ENCODE data around the gene FRAS1.
"Not testable (repeated sequence)": the region's sequence is repeated elsewhere in the genome, so short reads cannot be mapped to it uniquely, and the experiment has no call there.

Gene FRAS1

DNA sequence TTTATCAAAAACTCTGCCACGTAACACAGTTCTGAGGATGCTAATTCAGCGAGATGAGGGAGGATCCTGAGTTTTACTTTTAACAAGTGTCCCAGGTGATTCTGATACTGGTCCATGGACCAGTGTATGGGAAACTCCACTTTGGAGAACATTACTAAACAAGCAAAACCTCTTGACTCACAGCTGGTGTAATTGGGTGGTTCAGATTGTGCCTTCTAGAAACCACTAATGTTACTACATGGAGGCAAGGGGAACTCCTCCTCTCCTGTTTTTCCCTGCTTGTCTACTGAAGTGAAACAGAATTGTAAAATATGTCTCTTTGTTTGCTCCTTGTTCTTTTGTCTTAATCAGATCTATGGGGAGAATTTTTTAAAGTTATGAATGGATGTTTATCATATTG is 62.6 kb downstream of the FRAS1 start:
- Histone ChIP-seq H3K4me3 (ENCODE audit: low read length in 2 of 2) (no peak overlapping the region), H3K27me3 (ENCODE audit: control insufficient read depth in 1 of 2, insufficient read depth in 2 of 2, low read length in 2 of 2) (no peaks in the 10 kb centered on the region), H3K9me3 (ENCODE audit: control insufficient read depth in 2 of 2, low read length in 2 of 2) (no peaks in the 10 kb centered on the region), H3K27ac (ENCODE audit: low read length) (no peak overlapping the region), H3K36me3 (ENCODE audit: control insufficient read depth in 2 of 2, insufficient read depth in 2 of 2, low read length in 2 of 2) (no peaks in the 10 kb centered on the region), H3K4me1 (ENCODE audit: control insufficient read depth, insufficient read depth, low read length) (no peaks in the 10 kb centered on the region), H3K9ac (ENCODE audit: low read length in 2 of 2) (no peak overlapping the region)

GRCh38 chr4:78120144-78120880 is 63.2 kb downstream of the FRAS1 start:
- no peak overlapping the region for H3K4me3 ChIP-seq (ENCODE audit: low read length in 2 of 2)
- no peaks in the 10 kb centered on the region for H3K27me3 ChIP-seq (ENCODE audit: control insufficient read depth in 1 of 2, insufficient read depth in 2 of 2, low read length in 2 of 2)
- H3K27ac ChIP-seq (ENCODE audit: low read length), result no peak overlapping the region
- no peak overlapping the region for H3K9ac ChIP-seq (ENCODE audit: low read length in 2 of 2)
- no peaks in the 10 kb centered on the region for H3K4me1 ChIP-seq (ENCODE audit: control insufficient read depth, insufficient read depth, low read length)
- H3K9me3 ChIP-seq (ENCODE audit: control insufficient read depth in 2 of 2, low read length in 2 of 2), result no peaks in the 10 kb centered on the region
- no peaks in the 10 kb centered on the region for H3K36me3 ChIP-seq (ENCODE audit: control insufficient read depth in 2 of 2, insufficient read depth in 2 of 2, low read length in 2 of 2)

GRCh38 chr4:78121338-78121904 is 64.3 kb downstream of the FRAS1 start:
- H3K9ac ChIP-seq (ENCODE audit: low read length in 2 of 2), result no peak overlapping the region
- H3K27ac ChIP-seq (ENCODE audit: low read length), result no peak overlapping the region
- H3K27me3 ChIP-seq (ENCODE audit: control insufficient read depth in 1 of 2, insufficient read depth in 2 of 2, low read length in 2 of 2), result no peaks in the 10 kb centered on the region
- H3K36me3 ChIP-seq (ENCODE audit: control insufficient read depth in 2 of 2, insufficient read depth in 2 of 2, low read length in 2 of 2), result no peaks in the 10 kb centered on the region
- H3K4me3 ChIP-seq (ENCODE audit: low read length in 2 of 2), result no peak overlapping the region
- H3K9me3 ChIP-seq (ENCODE audit: control insufficient read depth in 2 of 2, low read length in 2 of 2), result no peaks in the 10 kb centered on the region
- H3K4me1 ChIP-seq (ENCODE audit: control insufficient read depth, insufficient read depth, low read length), result no peaks in the 10 kb centered on the region

DNA sequence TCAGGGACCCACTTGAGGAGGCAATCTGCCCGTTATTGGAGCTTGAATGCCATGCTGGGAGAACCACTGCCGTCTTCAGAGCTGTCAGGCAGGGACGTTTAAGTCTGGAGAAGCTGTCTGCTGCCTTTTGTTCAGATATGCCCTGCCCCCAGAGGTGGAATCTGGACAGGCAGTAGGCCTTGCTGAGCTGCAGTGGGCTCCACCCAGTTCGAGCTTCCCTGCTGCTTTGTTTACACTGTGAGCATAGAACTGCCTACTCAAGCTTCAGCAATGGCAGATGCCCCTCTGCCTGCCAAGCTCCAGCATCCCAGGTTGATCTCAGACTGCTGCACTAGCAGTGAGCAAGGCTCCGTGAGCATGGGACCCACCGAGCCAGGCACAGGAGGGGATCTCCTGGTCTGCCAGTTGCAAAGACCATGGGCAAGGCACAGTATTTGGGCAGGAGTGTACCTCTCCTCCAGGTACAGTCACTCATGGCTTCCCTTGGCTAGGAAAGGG is 68.8 kb downstream of the FRAS1 start:
- H3K36me3 ChIP-seq (ENCODE audit: control insufficient read depth in 2 of 2, insufficient read depth in 2 of 2, low read length in 2 of 2); H3K27me3 ChIP-seq (ENCODE audit: control insufficient read depth in 1 of 2, insufficient read depth in 2 of 2, low read length in 2 of 2); H3K9me3 ChIP-seq (ENCODE audit: control insufficient read depth in 2 of 2, low read length in 2 of 2); H3K27ac ChIP-seq (ENCODE audit: low read length); H3K4me3 ChIP-seq (ENCODE audit: low read length in 2 of 2); H3K9ac ChIP-seq (ENCODE audit: low read length in 2 of 2); H3K4me1 ChIP-seq (ENCODE audit: control insufficient read depth, insufficient read depth, low read length): not testable (repeated sequence)

DNA sequence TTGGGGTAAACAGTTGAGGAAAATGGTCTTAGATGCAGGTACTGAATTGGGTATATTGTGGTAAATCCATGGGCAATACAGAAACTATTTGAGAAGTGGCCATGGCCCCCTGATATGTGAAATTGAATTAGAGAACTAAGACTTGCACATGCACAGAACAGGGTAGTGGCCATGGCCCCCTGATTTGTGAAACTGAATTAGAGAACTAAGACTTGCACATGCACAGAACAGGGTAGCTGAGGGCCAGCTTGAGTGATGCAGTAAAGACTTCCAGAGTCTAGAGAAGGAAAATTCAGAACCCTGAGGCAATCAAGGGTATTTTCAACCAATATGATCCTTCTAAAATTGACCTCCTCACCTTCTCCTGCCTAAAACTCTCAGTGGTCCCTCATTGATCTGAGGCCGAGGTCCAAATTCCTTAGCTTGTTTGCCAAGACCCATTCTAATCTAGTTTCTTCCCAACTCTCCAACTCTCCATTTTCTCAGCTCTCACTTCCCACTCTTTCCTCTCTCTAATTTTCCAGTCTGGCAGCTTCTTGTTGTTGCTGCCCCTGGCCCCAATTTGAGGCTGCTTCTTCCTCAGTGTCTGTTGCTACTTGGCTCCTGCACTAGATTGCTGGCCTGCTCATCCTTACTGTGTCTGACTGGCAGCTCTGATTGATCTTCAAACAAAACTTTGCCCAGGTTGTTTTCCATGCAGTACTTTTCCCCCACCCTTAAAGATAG is 72.4 kb downstream of the FRAS1 start:
- H3K36me3 ChIP-seq (ENCODE audit: control insufficient read depth in 2 of 2, insufficient read depth in 2 of 2, low read length in 2 of 2), result no peaks in the 10 kb centered on the region

DNA sequence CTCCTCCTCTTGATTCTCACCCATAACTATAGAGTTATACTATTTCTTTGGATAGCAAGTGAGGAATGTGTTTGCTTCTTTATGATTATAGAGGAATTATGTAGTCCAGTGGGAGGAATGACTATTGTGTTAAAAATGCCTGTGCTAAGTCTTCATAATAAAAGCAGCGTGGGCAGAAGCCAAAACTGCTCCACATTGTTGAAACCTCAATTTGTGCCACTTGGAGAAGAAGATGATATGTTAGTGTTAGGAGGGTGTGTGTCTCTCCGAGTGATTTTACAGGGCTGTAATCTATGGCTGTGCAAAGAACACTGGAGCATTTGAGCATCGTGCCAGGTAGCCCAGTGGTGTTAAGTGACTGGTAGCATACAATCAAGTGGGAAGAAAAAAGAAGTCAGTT is 74.3 kb downstream of the FRAS1 start:
- H3K4me3 ChIP-seq (ENCODE audit: low read length in 2 of 2), result no peak overlapping the region
- no peaks in the 10 kb centered on the region for H3K27me3 ChIP-seq (ENCODE audit: control insufficient read depth in 1 of 2, insufficient read depth in 2 of 2, low read length in 2 of 2)
- no peaks in the 10 kb centered on the region for H3K36me3 ChIP-seq (ENCODE audit: control insufficient read depth in 2 of 2, insufficient read depth in 2 of 2, low read length in 2 of 2)
- no peak overlapping the region for H3K9ac ChIP-seq (ENCODE audit: low read length in 2 of 2)
- no peaks in the 10 kb centered on the region for H3K4me1 ChIP-seq (ENCODE audit: control insufficient read depth, insufficient read depth, low read length)
- H3K27ac ChIP-seq (ENCODE audit: low read length), result no peak overlapping the region
- H3K9me3 ChIP-seq (ENCODE audit: control insufficient read depth in 2 of 2, low read length in 2 of 2), result no peaks in the 10 kb centered on the region

More for the DNA sequence above, 72.4 kb downstream of the FRAS1 start:
- H3K27ac ChIP-seq (ENCODE audit: low read length), result no peak overlapping the region
- H3K4me1 ChIP-seq (ENCODE audit: control insufficient read depth, insufficient read depth, low read length), result no peaks in the 10 kb centered on the region
- H3K9ac ChIP-seq (ENCODE audit: low read length in 2 of 2), result no peak overlapping the region
- no peaks in the 10 kb centered on the region for H3K9me3 ChIP-seq (ENCODE audit: control insufficient read depth in 2 of 2, low read length in 2 of 2)
- no peak overlapping the region for H3K4me3 ChIP-seq (ENCODE audit: low read length in 2 of 2)
- no peaks in the 10 kb centered on the region for H3K27me3 ChIP-seq (ENCODE audit: control insufficient read depth in 1 of 2, insufficient read depth in 2 of 2, low read length in 2 of 2)

DNA sequence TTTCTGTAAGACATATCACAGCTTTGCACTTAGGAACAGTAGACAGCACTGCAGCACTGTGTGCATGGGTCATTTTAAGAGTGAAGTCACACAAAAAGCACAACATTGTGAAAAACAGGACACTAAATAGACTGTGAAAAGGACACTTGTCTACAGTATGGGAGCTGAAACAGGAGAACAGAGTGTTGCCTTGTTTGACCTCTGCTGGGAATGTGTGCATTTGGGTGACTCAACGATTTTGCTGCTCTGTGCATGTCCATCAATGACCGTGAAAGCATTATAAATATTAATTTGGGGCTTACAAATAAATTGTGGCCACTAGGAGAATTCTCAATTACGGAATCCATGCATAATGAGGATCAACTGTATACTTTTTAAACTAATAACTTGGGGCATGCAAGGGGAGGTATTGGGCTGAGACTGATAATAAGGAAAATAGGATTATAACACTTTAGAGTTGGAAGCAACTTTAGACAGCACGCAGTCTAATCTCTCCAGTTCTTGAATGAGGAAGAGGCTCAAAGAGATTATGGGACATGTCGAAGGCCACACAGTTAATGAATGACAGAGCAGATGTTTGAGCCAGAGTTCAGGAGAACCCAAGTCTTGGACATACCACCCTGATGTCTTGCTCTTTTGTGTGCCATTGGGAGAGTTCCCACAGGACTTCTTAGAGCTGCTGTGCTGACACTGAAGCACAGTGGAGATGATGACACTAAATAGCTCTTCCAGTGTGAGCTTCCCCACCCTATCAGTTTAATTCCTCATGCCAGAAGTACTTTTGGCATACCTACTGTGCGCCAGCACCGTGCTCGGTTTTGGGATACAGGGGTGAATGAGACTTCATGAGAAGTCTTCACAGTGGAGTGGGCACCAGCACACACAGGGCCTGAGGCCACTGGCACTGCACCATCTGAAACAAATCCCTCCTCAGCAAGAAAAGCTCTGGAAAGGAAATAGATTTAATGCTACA is 79.3 kb downstream of the FRAS1 start:
- no peak overlapping the region for H3K4me3 ChIP-seq (ENCODE audit: low read length in 2 of 2)
- H3K4me1 ChIP-seq (ENCODE audit: control insufficient read depth, insufficient read depth, low read length), result no peaks in the 10 kb centered on the region
- H3K36me3 ChIP-seq (ENCODE audit: control insufficient read depth in 2 of 2, insufficient read depth in 2 of 2, low read length in 2 of 2), result no peaks in the 10 kb centered on the region
- no peak overlapping the region for H3K27ac ChIP-seq (ENCODE audit: low read length)
- no peaks in the 10 kb centered on the region for H3K27me3 ChIP-seq (ENCODE audit: control insufficient read depth in 1 of 2, insufficient read depth in 2 of 2, low read length in 2 of 2)
- no peaks in the 10 kb centered on the region for H3K9me3 ChIP-seq (ENCODE audit: control insufficient read depth in 2 of 2, low read length in 2 of 2)
- H3K9ac ChIP-seq (ENCODE audit: low read length in 2 of 2), result no peak overlapping the region

DNA sequence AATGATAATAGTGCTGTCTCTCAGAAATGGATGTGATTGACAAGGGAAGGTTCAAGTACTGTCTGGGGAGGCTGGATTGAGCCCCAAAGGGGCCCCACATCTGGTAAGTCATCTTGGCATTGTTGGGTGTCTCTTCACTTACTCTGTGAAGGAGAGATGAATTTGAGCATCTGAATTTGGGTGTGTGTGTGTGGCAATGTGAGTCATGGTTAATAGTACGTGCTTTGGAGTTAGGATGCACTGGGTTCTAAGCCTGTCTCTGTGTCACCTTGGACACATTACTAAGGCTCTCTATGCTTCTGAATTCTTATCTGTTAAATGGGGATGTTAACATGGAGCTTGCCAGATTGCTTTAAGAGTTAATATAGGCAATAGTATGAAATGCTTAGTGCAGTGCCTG is 80.4 kb downstream of the FRAS1 start:
- no peaks in the 10 kb centered on the region for H3K9me3 ChIP-seq (ENCODE audit: control insufficient read depth in 2 of 2, low read length in 2 of 2)
- H3K4me1 ChIP-seq (ENCODE audit: control insufficient read depth, insufficient read depth, low read length), result no peaks in the 10 kb centered on the region
- H3K36me3 ChIP-seq (ENCODE audit: control insufficient read depth in 2 of 2, insufficient read depth in 2 of 2, low read length in 2 of 2), result no peaks in the 10 kb centered on the region
- no peak overlapping the region for H3K27ac ChIP-seq (ENCODE audit: low read length)
- no peak overlapping the region for H3K9ac ChIP-seq (ENCODE audit: low read length in 2 of 2)
- no peaks in the 10 kb centered on the region for H3K27me3 ChIP-seq (ENCODE audit: control insufficient read depth in 1 of 2, insufficient read depth in 2 of 2, low read length in 2 of 2)
- H3K4me3 ChIP-seq (ENCODE audit: low read length in 2 of 2), result no peak overlapping the region

DNA sequence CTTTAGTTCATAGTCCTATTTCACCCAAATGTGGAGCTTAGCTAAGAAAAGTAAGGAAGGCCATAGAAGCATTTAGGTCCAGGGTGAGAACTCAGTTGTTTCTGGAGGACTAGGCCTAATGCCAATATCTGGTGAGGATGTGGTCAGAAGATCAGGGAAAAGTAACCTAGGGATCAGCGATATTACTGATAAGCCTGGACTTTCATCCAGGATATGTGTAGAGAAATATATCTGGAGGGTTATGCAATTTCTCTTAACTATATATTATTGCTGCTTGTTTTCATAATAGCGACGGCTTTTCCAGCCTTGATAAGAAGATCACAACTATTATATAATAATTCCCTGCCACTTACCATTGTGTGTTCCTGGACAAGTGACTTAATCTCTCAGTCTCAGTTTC is 81.1 kb downstream of the FRAS1 start:
- Histone ChIP-seq H3K36me3 (ENCODE audit: control insufficient read depth in 2 of 2, insufficient read depth in 2 of 2, low read length in 2 of 2) (no peaks in the 10 kb centered on the region), H3K27ac (ENCODE audit: low read length) (no peak overlapping the region), H3K27me3 (ENCODE audit: control insufficient read depth in 1 of 2, insufficient read depth in 2 of 2, low read length in 2 of 2) (no peaks in the 10 kb centered on the region), H3K4me1 (ENCODE audit: control insufficient read depth, insufficient read depth, low read length) (no peaks in the 10 kb centered on the region), H3K4me3 (ENCODE audit: low read length in 2 of 2) (no peak overlapping the region), H3K9ac (ENCODE audit: low read length in 2 of 2) (no peak overlapping the region), H3K9me3 (ENCODE audit: control insufficient read depth in 2 of 2, low read length in 2 of 2) (no peaks in the 10 kb centered on the region)

DNA sequence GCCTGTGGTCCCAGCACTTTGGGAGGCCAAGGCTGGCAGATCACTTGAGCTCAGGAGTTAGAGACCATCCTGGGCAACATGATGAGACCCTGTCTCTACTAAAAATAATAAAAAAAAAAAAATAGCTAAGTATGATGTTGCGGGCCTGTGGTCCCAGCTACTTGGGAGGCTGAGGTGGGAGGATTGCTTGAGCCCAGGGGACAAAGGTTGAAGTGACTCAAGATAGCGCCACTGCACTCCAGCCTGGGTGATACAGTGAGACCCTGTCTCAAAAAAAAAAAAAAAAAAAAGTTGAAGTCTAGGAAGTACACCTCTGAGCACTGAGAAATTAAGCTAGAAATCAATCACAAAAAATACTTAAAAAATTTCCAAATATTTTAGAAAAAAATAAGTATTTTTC is 86.5 kb downstream of the FRAS1 start:
- Histone ChIP-seq H3K9me3 (ENCODE audit: control insufficient read depth in 2 of 2, low read length in 2 of 2) (no peaks in the 10 kb centered on the region), H3K9ac (ENCODE audit: low read length in 2 of 2) (no peak overlapping the region), H3K27ac (ENCODE audit: low read length) (no peak overlapping the region), H3K36me3 (ENCODE audit: control insufficient read depth in 2 of 2, insufficient read depth in 2 of 2, low read length in 2 of 2) (no peaks in the 10 kb centered on the region), H3K4me3 (ENCODE audit: low read length in 2 of 2) (no peak overlapping the region), H3K27me3 (ENCODE audit: control insufficient read depth in 1 of 2, insufficient read depth in 2 of 2, low read length in 2 of 2) (no peaks in the 10 kb centered on the region), H3K4me1 (ENCODE audit: control insufficient read depth, insufficient read depth, low read length) (no peaks in the 10 kb centered on the region)

All from stomach smooth muscle (tissue), 2 donors.